HG03520 (cell line): ENCODE results near the gene HDAC4.

Source experiments
- ATAC-seq: cut with Tn5 transposase; IDR thresholded peaks from one replicate; pipeline ENCODE4 v1.9.1; 2021; ENCODE audit warnings: mild to moderate bottlenecking, moderate library complexity; ENCODE audit not compliant: unreplicated experiment

Gene HDAC4

GRCh38 chr2:239272626-239273025, 128.2 kb downstream of the HDAC4 start:
- no peak for ATAC-seq

DNA sequence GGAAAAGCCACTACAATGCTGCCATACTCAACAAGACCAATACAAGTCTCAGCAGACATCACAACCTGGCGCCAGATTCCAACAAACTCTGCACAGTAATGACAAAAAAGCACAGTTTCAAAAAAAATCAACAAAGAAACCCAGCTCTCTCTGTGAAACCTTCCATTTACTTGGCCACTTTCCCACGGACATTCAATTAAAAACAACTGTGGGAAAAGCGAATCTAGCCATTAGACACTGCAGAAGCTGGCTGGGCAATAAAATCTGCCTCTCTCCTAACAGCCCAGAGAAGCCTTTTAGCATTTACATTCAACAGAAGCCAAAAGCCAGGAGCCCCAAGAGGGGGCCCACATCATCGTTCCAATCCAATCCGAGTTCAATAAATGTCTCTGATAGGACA, 128.9 kb downstream of the HDAC4 start:
- no peak for ATAC-seq

DNA sequence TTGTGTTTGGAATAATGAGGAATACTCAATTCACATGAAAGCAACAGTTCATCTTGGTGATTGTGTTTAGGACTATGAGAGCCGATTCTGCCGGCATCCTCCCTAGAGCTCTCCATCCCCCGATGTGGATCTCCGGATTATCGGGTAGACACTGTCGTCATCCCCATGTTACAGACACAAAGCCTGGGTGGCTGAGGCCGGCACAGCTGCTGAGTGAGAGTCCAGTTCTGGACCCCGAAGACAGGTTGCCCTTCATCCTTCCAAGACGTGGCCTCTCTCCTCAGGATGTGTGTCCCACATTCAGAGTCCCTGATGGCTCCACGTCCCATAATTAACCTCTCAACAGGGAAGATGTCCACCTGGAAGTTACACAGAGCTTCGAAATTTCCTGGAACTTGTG, 129.3 kb downstream of the HDAC4 start:
- ATAC-seq, result no peak

GRCh38 chr2:239269916-239270315, 130.9 kb downstream of the HDAC4 start:
- no peak for ATAC-seq

DNA sequence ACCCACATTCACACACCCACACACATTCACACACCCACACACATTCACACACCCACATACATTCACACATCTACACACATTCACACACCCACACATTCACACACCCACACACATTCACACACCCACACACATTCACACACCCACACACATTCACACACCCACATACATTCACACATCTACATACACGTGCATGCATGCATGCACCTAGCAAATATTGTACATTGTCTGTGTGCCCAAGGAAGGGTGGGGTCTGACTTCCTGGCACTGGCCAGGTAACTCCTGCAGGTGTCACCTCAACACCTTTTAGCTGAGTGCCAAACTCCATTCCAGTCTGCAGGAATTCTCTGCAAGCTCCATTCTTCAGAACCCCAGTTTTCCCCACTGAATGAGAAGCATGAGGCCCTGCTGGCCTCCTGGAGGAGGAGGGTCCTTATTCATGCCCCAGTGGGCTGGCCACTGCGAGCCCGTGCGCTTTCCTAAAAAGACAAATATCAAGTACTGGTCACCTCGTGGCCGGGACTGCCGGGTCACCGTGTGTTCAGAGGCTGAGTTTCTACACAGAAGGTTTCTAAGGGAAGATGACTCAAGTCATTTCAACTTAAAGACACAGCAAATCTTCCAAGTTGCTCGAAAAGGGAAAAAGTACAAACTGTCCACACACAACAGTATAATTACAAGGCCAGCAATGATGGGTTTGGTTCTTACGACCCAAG, 131.5 kb downstream of the HDAC4 start:
- ATAC-seq, result no peak

DNA sequence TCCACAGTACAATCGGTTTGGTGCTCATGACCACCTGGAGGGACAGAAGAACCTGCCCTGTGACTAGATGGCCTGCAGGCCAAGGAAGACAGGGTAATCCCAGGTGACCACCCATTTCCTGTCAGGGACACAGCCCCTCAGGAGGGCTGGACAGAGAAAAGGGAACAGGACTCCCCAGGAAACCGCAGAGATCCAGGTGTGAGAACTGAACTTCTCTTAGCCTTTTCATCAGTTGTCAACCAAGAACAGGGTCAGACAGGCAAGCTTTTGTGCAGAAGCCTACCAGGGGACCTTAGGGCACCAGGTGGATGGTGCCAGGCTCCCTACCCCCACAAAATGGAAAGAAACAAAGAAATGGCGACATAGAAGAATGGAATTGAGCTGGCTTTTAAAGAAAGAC, 132.3 kb downstream of the HDAC4 start:
- ATAC-seq, result no peak

DNA sequence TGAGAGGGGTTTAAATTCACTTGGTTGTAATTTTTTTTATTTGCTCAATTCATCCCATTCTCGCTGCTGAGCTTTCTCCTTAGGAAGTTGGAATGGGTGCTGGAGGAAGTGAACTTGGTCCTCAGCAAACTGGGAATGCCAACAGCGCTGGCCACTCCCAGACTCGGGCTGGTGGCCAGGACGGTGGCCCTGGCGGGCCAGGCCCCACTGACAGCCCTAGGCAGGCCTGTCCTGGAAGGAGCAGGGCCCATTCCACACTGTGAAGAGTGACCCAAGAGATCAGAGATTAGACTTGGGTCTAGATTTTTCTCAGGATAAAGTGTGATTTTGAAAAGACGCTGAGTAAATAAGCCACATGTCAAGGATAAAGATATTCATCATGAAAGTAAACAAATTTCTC, 132.7 kb downstream of the HDAC4 start:
- no peak for ATAC-seq

DNA sequence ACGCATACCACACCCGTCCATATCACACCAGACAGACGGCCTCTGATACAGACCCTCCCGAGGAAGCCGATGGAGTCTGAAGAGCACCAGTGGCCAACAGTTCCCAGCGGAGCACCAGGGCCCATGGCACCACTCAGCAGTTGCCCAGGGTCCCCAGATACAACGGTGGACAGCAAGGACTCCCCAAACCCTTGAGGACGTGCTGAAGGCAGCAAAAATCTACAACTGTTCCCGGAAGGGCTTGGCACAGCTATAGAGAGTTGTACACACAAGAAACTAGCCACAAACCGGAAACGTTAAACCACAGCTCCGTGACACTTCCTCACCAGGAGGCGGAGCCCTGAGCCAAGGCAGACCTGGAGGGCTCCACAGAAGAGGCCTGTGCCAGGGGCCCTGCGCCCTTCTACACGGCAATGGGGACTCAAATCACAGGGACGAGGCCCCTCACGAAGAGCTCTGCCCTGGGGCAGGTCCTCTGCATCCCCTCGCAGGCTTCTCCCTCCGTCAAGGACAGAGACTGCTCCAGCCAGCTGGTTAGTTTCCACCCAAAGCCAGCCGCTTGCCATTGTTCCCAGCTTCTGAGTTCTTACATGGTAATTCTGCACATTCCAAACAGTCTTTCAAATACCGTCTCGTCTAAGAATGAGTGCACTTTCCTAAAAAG, 133.4 kb downstream of the HDAC4 start:
- peak; percentile 94 for ATAC-seq

DNA sequence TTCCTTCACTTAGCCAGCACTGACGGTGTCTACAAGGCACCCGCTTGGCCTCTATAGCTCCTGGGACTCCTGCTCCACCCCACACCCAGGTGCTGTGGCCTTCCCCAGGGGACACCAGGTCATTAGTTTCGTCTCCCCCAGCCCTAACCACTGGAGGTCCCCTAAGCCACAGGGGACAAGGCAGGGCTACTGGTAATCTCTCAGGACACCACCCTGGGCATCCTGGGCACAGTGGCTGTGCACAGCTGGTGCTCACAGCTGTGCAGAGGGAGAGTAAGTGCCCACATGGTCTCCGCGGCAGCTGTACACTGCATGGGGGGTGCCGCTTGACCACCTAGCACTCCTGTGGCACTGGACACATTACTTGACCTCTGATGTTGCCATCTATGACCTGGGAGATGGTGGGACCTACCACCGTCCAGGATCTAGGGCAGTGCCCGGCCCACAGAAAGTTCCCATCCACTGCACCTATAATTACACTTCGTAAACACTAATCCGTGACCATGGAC, 134.0 kb downstream of the HDAC4 start:
- ATAC-seq, result no peak

DNA sequence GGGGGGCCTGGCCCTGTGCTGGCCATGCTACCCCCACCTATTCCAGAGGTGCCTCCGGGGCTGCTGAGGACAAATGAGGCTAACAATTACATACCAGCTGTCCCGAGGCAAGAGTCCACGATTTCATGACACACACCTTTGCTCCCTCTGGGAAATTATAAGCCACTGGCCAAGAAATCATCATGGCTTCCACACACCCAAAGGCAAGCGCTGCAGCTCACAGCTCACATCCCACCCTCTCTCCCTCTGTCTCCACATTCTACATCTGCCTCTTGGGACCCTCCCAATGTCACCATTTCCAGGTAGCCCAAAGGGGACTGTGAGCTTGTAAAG, 134.4 kb downstream of the HDAC4 start:
- ATAC-seq, result no peak

GRCh38 chr2:239265681-239266433, 135.0 kb downstream of the HDAC4 start:
- no peak for ATAC-seq

DNA sequence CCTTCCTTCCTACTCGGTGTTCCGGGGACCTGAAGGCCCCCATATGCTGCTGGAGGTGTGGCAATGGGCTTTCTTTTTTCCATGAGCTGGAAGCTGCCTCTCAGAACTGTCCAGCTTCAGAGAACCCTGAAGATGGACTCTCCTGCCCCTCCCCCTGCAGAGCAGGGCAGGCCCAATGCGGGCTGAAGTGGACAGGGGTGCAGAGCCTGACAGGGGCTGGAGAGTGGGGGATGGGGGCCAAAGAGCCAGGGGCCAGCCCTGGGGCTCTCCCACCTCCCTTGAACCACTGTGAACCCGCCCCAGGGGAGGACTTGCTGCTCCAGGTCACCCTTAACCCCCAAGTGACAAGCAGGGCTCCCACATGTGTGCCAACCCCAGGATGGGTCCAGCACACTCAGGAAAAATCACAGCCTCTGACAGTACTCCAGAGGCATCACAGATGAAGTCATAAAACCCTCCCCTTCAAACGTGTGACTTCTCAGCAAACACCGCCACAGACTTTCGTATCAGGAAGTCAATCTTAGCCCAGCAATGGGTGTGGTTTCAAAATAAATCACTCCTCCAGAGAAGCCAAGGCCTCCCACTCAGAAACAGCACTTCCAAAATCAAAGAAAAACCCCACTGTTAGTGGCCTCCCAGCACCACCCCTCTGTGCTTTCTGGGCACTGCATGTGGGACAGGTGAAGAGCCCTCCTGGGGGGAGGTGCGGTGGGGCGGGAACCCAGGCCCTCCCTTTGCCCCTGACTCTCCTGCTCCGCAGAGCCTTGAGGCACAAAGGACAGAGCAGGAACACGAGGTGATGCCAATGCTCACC, 135.8 kb downstream of the HDAC4 start:
- no peak for ATAC-seq

GRCh38 chr2:239264492-239264837, 136.4 kb downstream of the HDAC4 start:
- ATAC-seq, result no peak

- no peak for ATAC-seq
Observed at GRCh38 chr2:239263669-239264491, 136.9 kb downstream of the HDAC4 start.

DNA sequence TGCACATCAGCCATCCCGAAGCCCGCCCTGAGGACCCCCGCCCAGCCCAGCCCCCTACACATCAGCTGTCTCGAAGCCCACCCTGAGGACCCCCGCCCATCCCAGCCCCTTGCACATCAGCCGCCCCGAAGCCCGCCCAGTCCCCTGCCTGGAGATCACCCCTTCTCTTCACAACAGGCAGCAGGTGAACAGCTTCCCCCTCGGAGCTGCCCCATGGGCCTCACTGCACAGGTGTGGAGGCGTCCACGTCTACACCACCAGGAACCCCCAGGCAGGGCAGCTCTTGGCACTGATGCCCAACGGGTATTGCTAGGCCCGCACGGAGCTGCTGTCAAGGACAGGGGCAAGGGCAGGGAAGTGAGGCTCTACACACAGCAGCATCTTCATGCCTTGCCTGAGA, 137.6 kb downstream of the HDAC4 start:
- no peak for ATAC-seq

GRCh38 chr2:239262484-239263230, 138.2 kb downstream of the HDAC4 start:
- ATAC-seq, result no peak

DNA sequence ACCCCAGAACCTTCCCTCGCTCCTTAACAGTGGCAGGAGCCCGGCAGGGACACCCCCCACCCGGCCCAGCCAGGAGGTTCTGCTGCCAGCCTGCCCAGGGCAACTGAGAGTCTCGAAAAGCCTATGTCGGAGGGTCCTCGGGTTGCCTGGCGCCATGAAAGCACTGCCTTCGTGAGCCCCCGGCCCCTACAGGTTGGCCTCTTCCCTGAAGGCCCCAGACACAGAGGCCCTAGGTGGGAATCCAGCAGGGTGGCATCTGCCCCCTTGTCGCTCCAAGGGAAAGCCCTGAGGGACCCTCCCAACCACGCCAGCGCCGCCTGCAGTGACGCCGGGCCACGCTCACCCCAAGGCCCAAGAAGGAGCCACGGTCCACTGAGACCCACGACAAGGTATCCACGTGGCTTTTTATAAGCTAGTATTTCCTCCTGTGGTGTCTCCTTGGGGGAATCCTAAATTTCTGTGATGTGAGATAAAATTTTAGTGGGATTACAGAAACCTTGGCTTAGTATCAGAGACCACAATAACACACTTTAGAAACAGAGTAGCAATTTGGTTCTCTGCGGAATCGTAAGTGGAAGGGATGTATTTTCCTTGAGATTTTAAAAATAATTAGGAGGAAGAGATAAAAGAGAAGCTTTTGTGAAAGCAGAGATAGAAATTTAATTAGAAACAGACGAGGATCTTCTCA, 138.9 kb downstream of the HDAC4 start:
- no peak for ATAC-seq

DNA sequence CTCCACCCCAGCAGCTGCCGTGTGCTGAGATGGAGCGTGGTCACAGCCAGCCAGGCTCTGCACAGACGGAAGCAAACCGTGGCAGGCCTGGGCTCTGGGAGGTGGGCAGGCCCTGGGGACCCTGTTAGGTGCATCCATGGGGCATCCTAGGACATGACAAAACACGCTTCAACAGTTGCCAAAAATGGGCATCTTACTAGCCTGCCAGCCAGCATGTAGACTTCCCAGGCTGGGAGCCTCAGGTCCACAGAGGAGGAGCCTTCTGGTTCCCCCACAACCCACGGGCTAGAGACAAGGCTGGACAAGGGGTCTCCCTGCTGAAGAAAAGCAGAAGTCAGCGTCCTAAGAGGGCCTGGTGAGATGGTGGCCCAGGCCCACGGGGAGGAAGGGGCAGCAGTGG, 139.5 kb downstream of the HDAC4 start:
- ATAC-seq, result no peak
